HUES48 (cell line): Measurements from ENCODE around the gene DAP.

ENCODE experiments used
- H3K27ac ChIP-seq: one replicate; pipeline ENCODE4 v1.7.0; 2013; ENCODE audit warnings: low read depth, low read length, inconsistent platforms
- H3K27me3 ChIP-seq: 2 replicates; pipeline ENCODE4 v1.6.1; 2013; ENCODE audit warnings: mild to moderate bottlenecking, low read length; ENCODE audit not compliant: control insufficient read depth, insufficient read depth
- H3K36me3 ChIP-seq: 2 replicates; pipeline ENCODE4 v1.6.1; 2013; ENCODE audit warnings: low read length; ENCODE audit not compliant: control insufficient read depth, insufficient read depth
- H3K4me1 ChIP-seq: 2 replicates; pipeline ENCODE4 v1.6.1; 2013; ENCODE audit warnings: mild to moderate bottlenecking, low read length; ENCODE audit not compliant: control insufficient read depth, insufficient read depth
- H3K4me3 ChIP-seq: 2 replicates; pipeline ENCODE4 v1.5.1; 2013; ENCODE audit warnings: mild to moderate bottlenecking, low read depth, low read length
- H3K9ac ChIP-seq: 2 replicates; pipeline ENCODE4 v1.6.1; 2013; ENCODE audit warnings: mild to moderate bottlenecking, low read depth, low read length, moderate library complexity
- H3K9me3 ChIP-seq: 2 replicates; pipeline ENCODE4 v1.6.1; 2013; ENCODE audit warnings: low read length; ENCODE audit not compliant: control insufficient read depth, insufficient read depth

DAP gene

DNA sequence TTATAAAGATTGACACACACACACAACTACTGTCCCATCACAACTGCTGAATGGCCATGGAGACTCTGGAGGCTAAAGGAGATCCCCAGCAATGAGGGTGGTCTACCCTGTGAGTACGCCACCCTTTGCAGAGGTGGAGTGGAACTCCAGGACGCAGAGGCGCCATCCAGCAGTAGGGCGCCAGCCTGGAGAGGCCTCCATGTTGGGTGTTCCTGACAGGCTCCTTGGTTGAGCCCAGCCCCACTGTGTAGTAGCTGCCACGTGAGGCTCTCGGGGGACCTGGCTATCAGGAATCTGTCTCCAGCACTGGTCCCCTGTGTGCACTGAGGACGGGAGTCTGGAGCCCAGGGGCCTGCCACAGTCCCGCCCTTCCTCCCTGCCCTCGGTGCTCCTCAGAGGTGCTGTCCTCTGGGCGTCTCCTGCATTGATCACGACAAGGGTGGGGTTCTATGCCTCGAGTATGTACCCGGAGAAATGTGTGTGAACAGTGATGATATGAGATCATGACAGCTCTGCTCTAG lies 72.3 kb downstream of the DAP start:
- Histone ChIP-seq H3K4me3 (no peak overlapping the region), H3K36me3 (no peaks in the 10 kb centered on the region), H3K9me3 (no peaks in the 10 kb centered on the region; the same call in 1 of the 2 replicates), H3K9ac (no peak overlapping the region), H3K27me3 (no peaks in the 10 kb centered on the region), H3K27ac (no peak overlapping the region), H3K4me1 (peaks cover 25% of the 10 kb centered on the region)

DNA sequence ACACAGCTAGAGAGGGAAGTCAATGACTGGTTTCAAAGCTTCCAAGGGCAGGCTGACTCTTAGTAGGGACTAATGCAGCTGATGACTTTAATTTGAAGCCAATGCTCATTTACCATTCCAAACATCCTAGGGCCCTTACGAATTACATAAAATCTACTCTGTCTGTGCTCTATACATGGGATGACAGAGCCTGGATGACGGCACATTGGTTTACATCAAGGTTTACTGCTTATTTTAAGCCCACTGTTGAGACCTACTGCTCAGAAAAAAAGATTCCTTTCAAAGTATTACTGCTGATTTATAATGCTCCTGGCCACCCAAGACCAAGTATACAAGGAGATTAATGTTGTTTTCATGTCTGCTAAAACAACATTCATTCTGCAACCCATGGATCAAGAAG lies 74.1 kb downstream of the DAP start:
- H3K9ac ChIP-seq = no peak overlapping the region
- no peaks in the 10 kb centered on the region; the same call in 1 of the 2 replicates for H3K9me3 ChIP-seq

DNA sequence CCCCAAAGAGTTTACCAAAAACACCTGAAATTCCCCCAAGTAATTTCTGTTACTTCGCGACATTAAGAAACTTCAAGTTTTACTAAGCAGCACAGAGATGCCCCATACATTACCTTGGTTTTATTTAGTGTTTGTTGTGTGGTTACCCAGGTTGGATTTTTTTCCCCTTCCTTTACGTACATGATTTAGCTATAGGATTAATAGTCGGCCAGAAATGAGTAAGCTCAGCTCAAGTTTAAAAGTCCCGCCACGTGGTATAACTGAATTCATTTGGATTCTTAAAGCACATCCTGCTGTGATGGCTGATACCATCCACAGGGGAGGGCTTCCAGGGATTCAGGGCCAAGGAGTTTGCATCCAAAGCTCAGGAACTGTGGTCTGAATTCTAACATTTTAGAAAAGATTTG lies 75.9 kb downstream of the DAP start:
- Histone ChIP-seq H3K36me3 (peaks cover 24% of the 10 kb centered on the region), H3K4me3 (no peak overlapping the region)

More for the DNA sequence above, 74.1 kb downstream of the DAP start:
- Histone ChIP-seq H3K36me3 (peaks cover 12% of the 10 kb centered on the region; the same call in 1 of the 2 replicates), H3K27ac (no peak overlapping the region), H3K4me1 (peaks cover 25% of the 10 kb centered on the region), H3K4me3 (no peak overlapping the region), H3K27me3 (no peaks in the 10 kb centered on the region)

DNA sequence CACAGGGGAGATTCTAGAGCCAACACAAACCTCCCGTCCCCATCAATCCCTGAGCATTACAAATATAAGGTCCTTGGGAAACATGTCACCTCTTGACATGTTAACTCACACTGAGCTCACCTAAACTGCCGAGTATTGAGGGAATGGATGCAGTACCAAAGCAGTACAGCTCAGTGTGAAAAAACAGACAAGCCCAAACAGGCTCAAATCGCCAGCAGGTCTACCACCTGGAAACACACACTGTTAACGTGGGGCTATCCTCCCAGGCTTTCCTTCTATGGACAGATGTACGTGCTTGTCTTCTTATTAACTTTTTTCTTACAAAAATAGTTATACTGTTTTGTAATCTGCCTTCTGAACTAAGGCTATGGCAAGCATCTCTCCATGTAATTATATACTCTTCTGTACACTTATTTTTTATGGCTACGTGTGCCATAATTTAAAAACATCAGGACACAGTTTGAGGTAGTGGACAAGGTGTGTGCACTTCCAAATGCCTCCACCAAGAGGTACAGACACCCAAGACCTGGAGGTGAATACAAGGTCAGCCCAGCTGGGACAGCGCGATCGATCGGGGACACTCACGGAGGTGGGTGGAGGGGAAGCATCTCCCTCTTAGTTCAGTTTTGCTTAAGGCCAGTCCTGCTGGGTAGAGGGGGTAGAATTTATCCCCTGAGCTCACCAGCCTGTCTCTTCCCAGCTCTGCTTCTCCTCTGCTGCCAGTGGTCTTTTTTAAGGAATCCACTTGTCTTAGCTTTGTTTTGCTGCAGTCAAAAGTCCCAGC lies 76.5 kb downstream of the DAP start:
- no peaks in the 10 kb centered on the region; the same call in 1 of the 2 replicates for H3K9me3 ChIP-seq
- peaks cover 30% of the 10 kb centered on the region for H3K36me3 ChIP-seq
- H3K27ac ChIP-seq = no peak overlapping the region
- H3K9ac ChIP-seq = no peak overlapping the region
- peaks cover 16% of the 10 kb centered on the region for H3K4me1 ChIP-seq
- H3K27me3 ChIP-seq = no peaks in the 10 kb centered on the region
- no peak overlapping the region for H3K4me3 ChIP-seq

More for the DNA sequence above, 75.9 kb downstream of the DAP start:
- Histone ChIP-seq H3K9ac (no peak overlapping the region), H3K9me3 (no peaks in the 10 kb centered on the region; the same call in 1 of the 2 replicates), H3K4me1 (peaks cover 21% of the 10 kb centered on the region), H3K27ac (no peak overlapping the region), H3K27me3 (no peaks in the 10 kb centered on the region)

DNA sequence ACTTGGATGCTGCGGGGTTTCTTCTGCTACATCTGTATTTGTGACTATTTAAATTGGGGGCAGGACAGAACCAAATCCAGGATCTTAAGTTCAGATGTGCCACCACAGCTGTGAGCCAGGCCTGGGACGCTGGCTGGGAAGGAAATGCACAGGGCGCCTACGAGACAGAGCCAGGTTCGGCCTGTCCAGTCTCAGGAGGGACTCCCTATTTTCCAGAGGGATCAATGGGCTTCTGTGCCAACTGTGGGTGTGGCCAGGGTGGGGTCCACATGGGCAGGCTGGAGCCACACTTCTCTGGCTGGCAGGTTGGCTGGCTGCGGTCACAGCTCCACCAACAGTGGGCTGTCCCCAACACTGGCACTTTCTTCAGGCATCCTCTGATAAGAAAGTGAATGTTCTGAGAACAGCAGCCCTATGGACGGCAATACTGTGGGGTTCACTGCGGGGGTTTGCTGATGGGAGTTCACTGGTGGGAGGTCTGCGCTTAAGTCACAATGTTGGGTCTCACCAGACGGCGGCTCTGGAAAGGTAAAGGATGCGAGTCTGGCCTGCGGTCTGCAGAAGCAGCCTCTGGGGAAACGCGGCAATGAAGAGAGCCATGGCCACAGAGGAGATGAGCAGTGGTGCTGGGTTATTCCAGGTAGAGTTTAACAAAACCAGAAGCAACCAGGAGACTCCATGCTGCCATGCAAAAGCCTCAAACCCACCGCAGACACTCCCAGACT lies 78.1 kb downstream of the DAP start:
- Histone ChIP-seq H3K9ac (no peak overlapping the region), H3K4me1 (peaks cover 15% of the 10 kb centered on the region), H3K27me3 (no peaks in the 10 kb centered on the region), H3K36me3 (peaks cover 34% of the 10 kb centered on the region), H3K4me3 (no peak overlapping the region), H3K9me3 (no peaks in the 10 kb centered on the region; the same call in 1 of the 2 replicates), H3K27ac (no peak overlapping the region)

DNA sequence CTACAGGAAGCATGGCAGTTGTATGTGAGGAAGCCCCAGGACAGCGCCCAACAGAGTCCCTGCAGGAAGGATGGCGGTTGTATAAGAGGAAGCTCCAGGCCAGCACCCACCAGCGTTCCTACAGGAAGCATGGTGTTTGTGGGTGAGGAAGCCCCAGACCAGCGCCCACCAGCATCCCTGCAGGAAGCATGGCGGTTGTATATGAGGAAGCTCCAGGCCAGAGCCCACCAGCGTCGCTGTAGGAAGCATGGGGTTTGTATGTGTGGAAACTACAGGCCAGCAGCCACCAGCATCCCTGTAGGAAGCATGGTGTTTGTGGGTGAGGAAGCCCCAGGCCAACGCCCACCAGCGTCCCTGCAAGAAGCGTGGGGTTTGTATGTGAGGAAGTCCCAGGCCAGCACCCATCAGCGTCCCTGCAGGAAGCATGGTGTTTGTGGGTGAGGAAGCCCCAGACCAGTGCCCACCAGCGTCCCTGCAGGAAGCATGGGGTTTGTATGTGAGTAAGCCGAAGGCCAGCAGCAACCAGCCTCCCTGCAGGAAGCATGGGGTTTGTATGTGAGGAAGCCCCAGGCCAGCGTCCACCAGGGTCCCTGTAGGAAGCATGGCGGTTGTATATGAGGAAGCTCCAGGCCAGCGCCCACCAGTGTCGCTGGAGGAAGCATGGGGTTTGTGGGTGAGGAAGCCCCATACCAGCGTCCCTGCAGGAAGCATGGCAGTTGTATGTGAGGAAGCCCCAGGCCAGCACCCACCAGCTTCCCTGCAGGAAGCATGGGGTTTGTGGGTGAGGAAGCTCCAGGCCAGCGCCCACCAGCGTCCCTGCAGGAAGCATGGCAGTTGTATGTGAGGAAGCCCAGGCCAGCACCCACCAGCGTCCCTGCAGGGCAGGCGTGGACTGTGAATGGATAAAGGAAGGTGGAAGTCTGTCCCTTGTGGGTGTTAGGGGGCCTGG lies 79.0 kb downstream of the DAP start:
- peaks cover 34% of the 10 kb centered on the region for H3K36me3 ChIP-seq
- H3K4me1 ChIP-seq = peaks cover 15% of the 10 kb centered on the region
- H3K9me3 ChIP-seq = no peaks in the 10 kb centered on the region; the same call in 1 of the 2 replicates
- H3K9ac ChIP-seq = no peak overlapping the region
- H3K27me3 ChIP-seq = no peaks in the 10 kb centered on the region
- H3K27ac ChIP-seq = no peak overlapping the region
- no peak overlapping the region for H3K4me3 ChIP-seq

DNA sequence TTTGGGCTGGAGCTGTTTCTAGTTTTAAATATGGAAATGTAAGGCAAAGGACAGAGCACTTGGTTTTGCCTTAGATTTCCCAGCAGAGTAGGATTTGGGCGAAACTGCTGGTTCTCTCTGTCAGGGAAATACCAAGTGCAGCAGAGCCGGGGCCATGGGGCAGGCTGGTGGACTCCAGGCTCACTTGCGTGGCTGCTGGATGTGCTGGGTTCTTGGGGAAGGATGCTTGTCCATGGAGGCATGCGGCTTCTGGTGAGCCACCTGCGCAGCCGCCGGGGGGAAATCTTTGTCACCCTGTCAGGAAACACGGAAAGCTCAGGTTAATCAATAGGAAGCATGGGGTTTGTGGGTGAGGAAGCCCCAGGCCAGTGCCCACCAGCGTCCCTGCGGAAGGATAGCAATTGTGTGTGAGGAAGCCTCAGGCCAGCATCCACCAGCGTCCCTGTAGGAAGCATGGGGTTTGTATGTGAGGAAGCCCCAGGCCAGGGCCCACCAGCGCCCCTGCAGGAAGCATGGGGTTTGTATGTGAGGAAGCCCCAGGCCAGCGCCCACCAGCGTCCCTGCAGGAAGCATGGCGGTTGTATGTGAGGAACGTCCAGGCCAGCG lies 80.1 kb downstream of the DAP start:
- H3K36me3 ChIP-seq = peaks cover 34% of the 10 kb centered on the region
- H3K9ac ChIP-seq = no peak overlapping the region
- H3K4me3 ChIP-seq = no peak overlapping the region
- peaks cover 15% of the 10 kb centered on the region for H3K4me1 ChIP-seq
- no peaks in the 10 kb centered on the region for H3K9me3 ChIP-seq
- no peaks in the 10 kb centered on the region for H3K27me3 ChIP-seq
- H3K27ac ChIP-seq = no peak overlapping the region

DNA sequence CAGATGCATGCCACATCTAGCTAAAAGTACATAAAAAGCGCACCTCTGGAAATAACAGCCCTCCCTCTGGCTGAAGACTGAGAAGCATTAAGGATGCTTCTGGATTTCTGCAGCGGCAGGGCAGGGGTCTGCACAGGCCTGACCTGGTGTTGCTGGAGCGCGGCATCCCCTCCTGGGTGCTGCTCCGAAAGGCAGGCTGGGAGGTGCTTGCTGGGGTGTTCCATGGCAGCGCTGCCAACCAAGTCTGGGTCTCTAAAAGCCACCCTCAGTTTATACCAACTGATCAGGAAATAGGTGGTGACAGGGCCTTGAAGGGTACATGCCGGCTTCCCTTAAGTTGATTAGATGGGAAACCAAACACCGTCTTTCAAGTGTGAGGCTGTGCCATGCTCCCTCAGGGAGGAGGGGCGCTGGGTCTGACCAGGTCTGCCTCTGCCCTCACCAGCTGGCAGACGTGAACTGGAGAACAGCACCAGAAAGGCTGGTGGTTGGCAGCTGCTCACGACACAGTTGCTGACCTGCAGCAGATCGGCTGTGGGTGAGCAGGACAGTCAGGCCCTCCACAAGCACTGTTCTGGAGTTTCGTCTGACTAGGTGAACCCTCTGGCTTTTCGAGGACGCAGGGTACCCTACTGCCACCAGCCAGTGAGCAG lies 81.6 kb downstream of the DAP start:
- no peaks in the 10 kb centered on the region for H3K27me3 ChIP-seq
- peaks cover 34% of the 10 kb centered on the region for H3K36me3 ChIP-seq
- H3K4me3 ChIP-seq = no peak overlapping the region
- H3K9me3 ChIP-seq = no peaks in the 10 kb centered on the region
- H3K4me1 ChIP-seq = no peaks in the 10 kb centered on the region
- H3K27ac ChIP-seq = no peak overlapping the region
- no peak overlapping the region for H3K9ac ChIP-seq

DNA sequence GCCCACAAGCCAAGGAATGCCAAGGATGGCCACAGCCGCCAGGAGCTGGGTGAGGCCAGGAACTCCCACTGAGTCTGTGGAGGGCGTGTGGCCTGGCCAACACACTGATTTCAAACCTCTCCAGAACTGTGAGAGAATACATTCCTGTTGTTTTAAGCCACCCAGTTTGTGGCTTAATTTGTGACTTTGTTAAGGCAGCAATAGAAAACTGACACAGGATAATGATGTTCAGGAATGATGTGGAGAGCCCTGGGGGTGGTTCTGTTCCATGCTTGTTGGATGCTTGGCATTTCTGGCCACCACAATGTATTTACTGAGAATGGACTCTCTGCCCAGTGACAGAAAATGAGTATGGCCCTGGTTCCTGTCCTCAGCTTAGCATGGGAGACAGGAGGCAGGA lies 82.8 kb downstream of the DAP start:
- no peak overlapping the region for H3K9ac ChIP-seq
- H3K4me3 ChIP-seq = no peak overlapping the region
- H3K9me3 ChIP-seq = no peaks in the 10 kb centered on the region
- H3K27me3 ChIP-seq = no peaks in the 10 kb centered on the region
- peaks cover 33% of the 10 kb centered on the region for H3K36me3 ChIP-seq
- H3K27ac ChIP-seq = no peak overlapping the region
- H3K4me1 ChIP-seq = no peaks in the 10 kb centered on the region; the same call in 1 of the 2 replicates

DNA sequence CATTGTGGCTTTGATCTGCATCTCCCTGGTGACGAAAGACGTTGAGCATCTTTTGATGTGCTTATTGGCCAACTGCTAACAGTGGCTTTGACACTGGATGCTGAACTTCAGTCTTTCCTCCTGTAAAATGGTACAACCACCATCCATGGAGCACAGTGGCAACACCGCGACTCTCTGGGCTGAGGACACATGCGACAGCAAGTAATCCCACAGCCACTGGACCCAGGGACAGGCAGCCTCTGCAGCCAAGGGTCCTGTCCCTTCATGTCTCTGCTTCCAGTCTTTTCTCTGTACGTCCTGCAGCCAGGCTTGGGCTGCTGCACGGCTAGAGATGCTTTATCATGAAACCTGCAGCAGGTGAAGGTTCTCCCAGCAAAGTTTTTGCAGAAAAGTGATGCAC lies 83.5 kb downstream of the DAP start:
- Histone ChIP-seq H3K9me3 (no peaks in the 10 kb centered on the region), H3K9ac (no peak overlapping the region), H3K4me3 (no peak overlapping the region), H3K27me3 (no peaks in the 10 kb centered on the region), H3K36me3 (peaks cover 27% of the 10 kb centered on the region), H3K27ac (no peak overlapping the region), H3K4me1 (no peaks in the 10 kb centered on the region; the same call in 1 of the 2 replicates)
